Head of caudate nucleus (tissue), 42 donors: ENCODE measurements around the gene GTF2F1.
"Not testable (repeated sequence)": the region's sequence is repeated elsewhere in the genome, so short reads cannot be mapped to it uniquely, and the experiment has no call there.

ENCODE experiments used
- DNase-seq, 42 donors: peaks; one replicate each; pipeline versions ENCODE4 v3.0.0 to v3.0.0-alpha.2; 2020 to 2021; ENCODE audit warnings: mixed read lengths in 7 of 42
- intact Hi-C: fragments of 100-400 bp; cut with DNase I; formaldehyde crosslinking; loops from one replicate; pipeline ENCODE4 v1.15.0; 2022

Gene GTF2F1

GRCh38 chr19:6421075-6422014 lies 28.4 kb upstream of the GTF2F1 start:
- DNase-seq: no peak
- intact Hi-C loops: no loop called here

GRCh38 chr19:6418562-6418932 lies 25.6 kb upstream of the GTF2F1 start:
- DNase-seq: no peak
- intact Hi-C loops: no loop called here

- peak in 40 of 42 donors; percentile 39 to 84 (median 66) for DNase-seq
- intact Hi-C loops: no loop called here
Measured at GRCh38 chr19:6417713-6418561, 25.0 kb upstream of the GTF2F1 start.

- intact Hi-C loops: no loop called here
- DNase-seq: peak in 31 of 42 donors; percentile 19 to 76 (median 52)
Measured at GRCh38 chr19:6416658-6417405, 23.9 kb upstream of the GTF2F1 start.

- no peak for DNase-seq
- intact Hi-C loops: no loop called here
Measured at GRCh38 chr19:6415591-6416190, 22.7 kb upstream of the GTF2F1 start.

- DNase-seq: no peak
- intact Hi-C loops: no loop called here
Measured at GRCh38 chr19:6414793-6415590, 22.0 kb upstream of the GTF2F1 start.

- DNase-seq: peak in 25 of 42 donors; percentile 17 to 74 (median 44)
- intact Hi-C loops: no loop called here
Measured at GRCh38 chr19:6413721-6414643, 21.0 kb upstream of the GTF2F1 start.

GRCh38 chr19:6413291-6413690 lies 20.3 kb upstream of the GTF2F1 start:
- DNase-seq: no peak
- intact Hi-C loops: no loop called here

GRCh38 chr19:6412447-6413091 lies 19.6 kb upstream of the GTF2F1 start:
- peak in 15 of 42 donors; percentile 20 to 62 (median 42) for DNase-seq
- intact Hi-C loops: no loop called here

- intact Hi-C loops: no loop called here
- DNase-seq: no peak
Measured at GRCh38 chr19:6412061-6412446, 19.1 kb upstream of the GTF2F1 start.

GRCh38 chr19:6409346-6409745 lies 16.4 kb upstream of the GTF2F1 start:
- no peak for DNase-seq
- intact Hi-C loops: no loop called here

GRCh38 chr19:6406401-6406800 lies 13.4 kb upstream of the GTF2F1 start:
- intact Hi-C loops: no loop called here
- no peak for DNase-seq

- peak; percentile 64 to 96 (median 84) for DNase-seq
- intact Hi-C loops: no loop called here
Measured at GRCh38 chr19:6402837-6403608, 10.1 kb upstream of the GTF2F1 start.

GRCh38 chr19:6402058-6402457 lies 9.1 kb upstream of the GTF2F1 start:
- DNase-seq: no peak
- intact Hi-C loops: no loop called here

- intact Hi-C loops, DNase-seq: not testable (repeated sequence)
Measured at GRCh38 chr19:6400062-6400944, 7.3 kb upstream of the GTF2F1 start.
